Left ventricle myocardium inferior (tissue), 1 donor: Measurements from ENCODE around the gene PHLPP1. TPM values are rescaled to one million over a fixed set of nuclear protein-coding genes. Genes with fewer than 3 reads are reported as not detected.

Experiments
- DNase-seq: peaks from one replicate; pipeline ENCODE4 v3.0.0-alpha.2; 2020
- H3K27ac ChIP-seq: fragments of 200-600 bp; replicated peaks from 2 replicates; pipeline ENCODE4 v1.8.0; 2021
- H3K27me3 ChIP-seq: fragments of 200-600 bp; 2 replicates; pipeline ENCODE4 v1.8.0; 2021; ENCODE audit warnings: low read depth
- H3K36me3 ChIP-seq: fragments of 200-600 bp; 2 replicates; pipeline ENCODE4 v1.8.0; 2021
- H3K4me1 ChIP-seq: fragments of 200-600 bp; 2 replicates; pipeline ENCODE4 v1.8.0; 2021
- H3K4me3 ChIP-seq: fragments of 200-600 bp; 2 replicates; pipeline ENCODE4 v1.8.0; 2021; ENCODE audit warnings: mild to moderate bottlenecking, moderate library complexity
- H3K9me3 ChIP-seq: fragments of 200-600 bp; replicated peaks from 2 replicates; pipeline ENCODE4 v1.8.0; 2021
- intact Hi-C: fragments of 100-400 bp; cut with micrococcal nuclease; formaldehyde crosslinking; loops from one replicate; pipeline ENCODE4 v1.11.0; 2022
- total RNA-seq: library from RNA; stranded (reverse); fragmentation: NEBNext Ultra II Directional; extraction: Animal tissue kit (Norgen Biotek cat#: 25700); gene quantifications from one replicate; pipeline ENCODE4 v1.2.1, GENCODE V29; 2021
- TF ChIP-seq, protein P1 (sequence below): fragments of 200-600 bp; IDR thresholded peaks from 2 replicates; pipeline ENCODE4 v1.8.0; 2021; ENCODE audit warnings: antibody characterized with exemption, mild to moderate bottlenecking, borderline replicate concordance
- donor health status: DM: no; HTN: yes; CAD: no; lungs with severe emphysema.

The PHLPP1 gene
- total RNA-seq, 1 donor from 2014 or later, result 5.9 TPM

DNA sequence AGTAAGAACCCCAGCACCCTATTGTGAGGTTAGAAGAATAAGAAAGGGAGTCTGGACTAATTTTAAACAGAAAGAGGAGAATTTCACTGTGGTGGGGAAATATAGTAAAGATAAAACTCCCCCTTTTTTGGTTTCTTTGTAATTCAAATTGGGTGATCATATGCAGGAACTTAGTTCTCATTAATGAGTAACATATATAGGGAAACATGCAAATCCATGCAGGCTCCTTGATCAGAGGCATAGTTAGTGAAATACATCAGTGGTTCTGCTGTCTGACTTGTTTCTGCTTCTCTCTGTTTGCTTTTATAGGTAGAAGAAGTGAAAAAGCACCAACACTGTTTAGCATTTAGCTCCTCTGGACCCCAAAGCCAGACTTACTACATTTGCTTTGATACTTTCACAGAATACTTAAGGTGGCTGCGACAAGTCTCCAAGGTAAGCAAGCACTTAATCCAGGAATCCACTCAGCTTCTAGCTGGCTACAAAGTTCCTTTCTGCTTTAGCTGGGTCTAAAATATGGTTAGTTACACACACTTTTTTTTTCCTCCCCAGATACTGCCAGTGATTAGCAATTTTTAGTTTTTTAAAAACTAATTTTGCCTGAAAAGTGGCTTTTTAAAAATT is 123.2 kb downstream of the PHLPP1 start:
- Histone ChIP-seq H3K36me3 (no peaks in the 10 kb centered on the region), H3K27ac (no peak overlapping the region), H3K9me3 (no peaks in the 10 kb centered on the region), H3K27me3 (no peaks in the 10 kb centered on the region), H3K4me3 (no peak overlapping the region), H3K4me1 (no peaks in the 10 kb centered on the region)
- TF ChIP-seq, protein P1, sequence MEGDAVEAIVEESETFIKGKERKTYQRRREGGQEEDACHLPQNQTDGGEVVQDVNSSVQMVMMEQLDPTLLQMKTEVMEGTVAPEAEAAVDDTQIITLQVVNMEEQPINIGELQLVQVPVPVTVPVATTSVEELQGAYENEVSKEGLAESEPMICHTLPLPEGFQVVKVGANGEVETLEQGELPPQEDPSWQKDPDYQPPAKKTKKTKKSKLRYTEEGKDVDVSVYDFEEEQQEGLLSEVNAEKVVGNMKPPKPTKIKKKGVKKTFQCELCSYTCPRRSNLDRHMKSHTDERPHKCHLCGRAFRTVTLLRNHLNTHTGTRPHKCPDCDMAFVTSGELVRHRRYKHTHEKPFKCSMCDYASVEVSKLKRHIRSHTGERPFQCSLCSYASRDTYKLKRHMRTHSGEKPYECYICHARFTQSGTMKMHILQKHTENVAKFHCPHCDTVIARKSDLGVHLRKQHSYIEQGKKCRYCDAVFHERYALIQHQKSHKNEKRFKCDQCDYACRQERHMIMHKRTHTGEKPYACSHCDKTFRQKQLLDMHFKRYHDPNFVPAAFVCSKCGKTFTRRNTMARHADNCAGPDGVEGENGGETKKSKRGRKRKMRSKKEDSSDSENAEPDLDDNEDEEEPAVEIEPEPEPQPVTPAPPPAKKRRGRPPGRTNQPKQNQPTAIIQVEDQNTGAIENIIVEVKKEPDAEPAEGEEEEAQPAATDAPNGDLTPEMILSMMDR, result no peak
- intact Hi-C loops, result no loop called here
- DNase-seq, result no peak

DNA sequence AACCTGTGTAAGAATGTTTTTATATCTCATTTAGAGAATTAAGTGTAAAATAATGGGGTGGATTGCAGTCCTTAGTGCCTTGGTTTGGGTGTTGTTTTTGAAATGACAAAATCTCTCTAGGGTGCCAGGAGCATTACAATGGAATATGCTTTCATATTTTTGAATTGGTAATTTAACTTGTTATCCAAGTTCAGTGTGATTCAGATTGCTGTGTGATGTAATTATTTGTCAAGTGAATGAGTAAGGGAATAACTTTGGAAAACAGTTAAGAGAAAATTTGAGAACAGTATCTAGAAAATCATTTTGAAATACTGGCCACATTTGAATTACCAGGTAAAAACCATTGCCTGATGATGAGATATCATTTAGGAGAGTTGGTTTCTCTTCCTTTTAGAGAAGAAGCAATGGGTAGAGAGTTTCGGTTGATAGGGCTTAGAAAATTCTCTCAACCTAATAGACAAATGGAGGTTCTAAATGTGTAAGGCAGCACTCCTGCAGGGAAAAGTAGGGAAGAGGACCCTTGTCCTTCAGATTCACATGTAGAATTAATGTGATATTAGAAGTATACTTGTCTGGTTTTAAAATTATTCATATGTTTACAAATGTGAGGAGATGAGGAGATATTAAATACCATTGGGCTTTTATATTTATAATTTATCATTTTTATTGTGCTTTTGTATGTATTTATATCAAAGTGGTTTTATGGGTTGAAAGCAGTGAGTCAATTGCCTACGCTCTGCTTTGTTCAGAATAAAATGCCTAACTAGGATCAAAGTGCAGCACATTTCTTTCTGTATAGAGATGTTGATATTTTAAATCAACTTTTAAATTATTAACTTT is 124.8 kb downstream of the PHLPP1 start:
- H3K9me3 ChIP-seq, result no peaks in the 10 kb centered on the region
- TF ChIP-seq, protein P1, result no peak
- no peaks in the 10 kb centered on the region for H3K36me3 ChIP-seq
- no peak overlapping the region for H3K4me3 ChIP-seq
- H3K4me1 ChIP-seq, result peaks cover 8% of the 10 kb centered on the region
- H3K27ac ChIP-seq, result no peak overlapping the region
- DNase-seq, result no peak
- no peaks in the 10 kb centered on the region for H3K27me3 ChIP-seq
- intact Hi-C loops, result no loop called here

DNA sequence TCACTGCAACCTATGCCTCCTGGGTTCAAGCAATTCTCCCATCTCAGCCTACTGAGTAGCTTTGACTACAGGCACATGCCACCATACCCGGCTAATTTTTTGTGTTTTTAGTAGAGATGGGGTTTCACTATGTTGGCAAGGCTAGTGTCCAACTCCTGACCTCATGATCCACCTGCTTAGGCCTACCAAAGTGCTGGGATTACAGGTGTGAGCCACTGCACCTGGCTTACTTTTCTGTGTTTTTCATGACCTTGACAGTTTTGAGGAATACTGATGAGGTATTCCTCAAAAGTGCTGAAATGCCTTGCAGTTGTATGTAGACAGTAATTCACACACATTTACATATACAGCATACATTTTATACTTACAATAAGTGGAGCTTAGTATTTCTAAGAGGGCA is 126.1 kb downstream of the PHLPP1 start:
- DNase-seq, result no peak
- intact Hi-C loops, result no loop called here
- Histone ChIP-seq H3K4me1 (peaks cover 18% of the 10 kb centered on the region), H3K4me3 (no peak overlapping the region), H3K9me3 (no peaks in the 10 kb centered on the region), H3K27me3 (no peaks in the 10 kb centered on the region), H3K27ac (no peak overlapping the region), H3K36me3 (no peaks in the 10 kb centered on the region)
- TF ChIP-seq, protein P1, result no peak

DNA sequence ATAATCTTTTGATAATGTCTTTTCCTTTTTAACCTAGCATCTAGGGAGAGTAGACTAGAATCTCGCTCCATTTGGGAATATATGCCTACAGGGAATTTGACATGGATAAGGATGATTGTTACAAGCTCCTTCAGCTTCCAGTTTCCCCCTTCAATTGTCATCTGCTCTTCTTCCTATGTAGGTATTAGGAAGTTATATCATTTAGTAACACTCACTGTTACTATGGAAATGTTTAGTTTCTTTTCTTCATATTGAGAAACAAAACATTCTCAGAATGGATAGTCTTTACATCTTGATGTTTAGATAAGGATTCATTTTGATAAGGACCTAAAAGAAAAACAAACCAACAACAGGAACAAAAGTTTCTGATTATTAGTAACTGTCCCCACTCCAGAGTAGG is 127.6 kb downstream of the PHLPP1 start:
- TF ChIP-seq, protein P1, result no peak
- Histone ChIP-seq H3K27ac (no peak overlapping the region), H3K4me3 (no peak overlapping the region), H3K27me3 (no peaks in the 10 kb centered on the region), H3K36me3 (no peaks in the 10 kb centered on the region), H3K9me3 (no peaks in the 10 kb centered on the region), H3K4me1 (peaks cover 33% of the 10 kb centered on the region)
- intact Hi-C loops, result no loop called here
- DNase-seq, result no peak

DNA sequence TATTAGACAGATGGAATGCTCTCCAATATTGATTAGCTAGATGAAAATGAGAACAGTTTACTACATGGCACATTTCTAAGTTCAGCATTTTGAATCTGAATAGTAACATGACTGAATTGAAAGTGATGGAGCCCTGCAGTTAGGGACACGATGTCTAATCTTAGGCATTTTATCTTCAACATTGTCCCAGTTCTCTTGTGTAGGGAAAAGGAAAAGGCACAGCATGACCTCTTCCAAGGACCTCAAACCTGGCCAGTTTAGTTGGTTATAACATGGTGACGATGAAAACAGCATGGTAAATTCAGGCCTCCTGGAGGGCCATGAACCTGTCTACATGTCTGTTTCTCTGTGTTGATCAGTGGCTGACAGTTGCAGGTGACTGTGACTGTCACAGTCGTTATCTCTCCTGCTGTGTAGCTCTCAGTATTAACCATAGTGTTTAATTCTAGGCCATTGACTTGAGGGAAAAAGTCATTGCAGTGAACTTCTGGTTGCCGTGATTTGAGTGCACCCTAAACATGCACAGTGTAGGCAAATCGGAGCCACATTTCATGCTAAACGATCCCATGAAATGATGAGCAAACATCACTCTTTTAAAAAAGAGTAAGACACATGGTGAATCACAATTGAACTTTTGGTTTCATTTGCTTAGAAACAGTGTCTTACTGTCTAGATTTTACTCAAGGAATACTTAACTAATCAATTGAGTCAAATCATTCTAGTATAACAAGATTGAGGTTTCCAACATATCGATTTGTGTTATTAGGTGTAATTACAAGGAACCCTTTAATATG is 129.7 kb downstream of the PHLPP1 start:
- H3K9me3 ChIP-seq, result no peaks in the 10 kb centered on the region
- no peaks in the 10 kb centered on the region for H3K36me3 ChIP-seq
- no peak overlapping the region for H3K4me3 ChIP-seq
- no peaks in the 10 kb centered on the region for H3K27me3 ChIP-seq
- no peak for DNase-seq
- intact Hi-C loops, result no loop called here
- peaks cover 38% of the 10 kb centered on the region for H3K4me1 ChIP-seq
- TF ChIP-seq, protein P1, result no peak
- no peak overlapping the region for H3K27ac ChIP-seq
